ENCODE results near the gene MOV10L1. TPM values are rescaled to one million over a fixed set of nuclear protein-coding genes. Genes with fewer than 3 reads are reported as not detected.

The MOV10L1 gene
- total RNA-seq, 1 donor from 2014 or later, result not detected

DNA sequence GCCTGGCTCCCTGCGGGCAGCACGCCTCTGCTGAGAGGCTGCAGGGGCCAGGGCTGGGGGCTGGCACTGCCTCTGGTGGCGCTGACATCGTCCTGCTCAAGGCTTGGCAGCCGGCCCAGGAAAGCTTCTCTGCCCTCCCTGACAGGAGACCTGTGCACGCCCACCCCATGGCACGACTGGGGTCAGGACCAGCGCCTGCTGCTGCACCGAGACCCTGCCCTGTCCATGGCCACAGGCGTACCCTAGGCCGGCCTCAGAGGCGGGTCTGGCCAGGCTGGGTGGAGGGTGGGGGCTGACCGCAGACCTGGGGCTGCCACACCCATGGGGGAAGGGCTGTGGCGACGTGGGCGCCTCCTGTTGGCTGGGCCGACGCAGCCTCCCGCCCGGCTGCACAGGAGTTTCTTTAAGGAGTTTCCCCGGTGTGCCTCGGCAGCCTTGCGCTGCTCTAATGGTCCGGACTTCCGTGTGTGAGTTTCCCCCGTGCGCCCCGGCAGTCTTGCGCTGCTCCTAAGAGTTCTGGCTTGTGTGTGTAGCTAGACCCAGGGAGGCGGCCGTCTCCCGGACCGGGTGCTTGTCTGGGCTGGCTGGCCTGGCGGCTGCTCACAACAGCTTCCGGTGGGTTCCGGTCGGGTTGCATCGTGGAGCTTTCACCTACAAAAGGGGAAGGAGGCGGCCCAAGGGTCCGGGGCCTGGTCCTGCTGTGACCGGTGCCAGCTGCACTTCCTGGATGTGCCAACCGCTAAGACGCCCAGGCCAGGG is 100.6 kb downstream of the MOV10L1 start:
- DNase-seq, result peak; percentile 89
- intact Hi-C loops (cut with DNase I), result no loop called here
- ATAC-seq (ENCODE audit: poor library complexity), result peak; percentile 69

DNA sequence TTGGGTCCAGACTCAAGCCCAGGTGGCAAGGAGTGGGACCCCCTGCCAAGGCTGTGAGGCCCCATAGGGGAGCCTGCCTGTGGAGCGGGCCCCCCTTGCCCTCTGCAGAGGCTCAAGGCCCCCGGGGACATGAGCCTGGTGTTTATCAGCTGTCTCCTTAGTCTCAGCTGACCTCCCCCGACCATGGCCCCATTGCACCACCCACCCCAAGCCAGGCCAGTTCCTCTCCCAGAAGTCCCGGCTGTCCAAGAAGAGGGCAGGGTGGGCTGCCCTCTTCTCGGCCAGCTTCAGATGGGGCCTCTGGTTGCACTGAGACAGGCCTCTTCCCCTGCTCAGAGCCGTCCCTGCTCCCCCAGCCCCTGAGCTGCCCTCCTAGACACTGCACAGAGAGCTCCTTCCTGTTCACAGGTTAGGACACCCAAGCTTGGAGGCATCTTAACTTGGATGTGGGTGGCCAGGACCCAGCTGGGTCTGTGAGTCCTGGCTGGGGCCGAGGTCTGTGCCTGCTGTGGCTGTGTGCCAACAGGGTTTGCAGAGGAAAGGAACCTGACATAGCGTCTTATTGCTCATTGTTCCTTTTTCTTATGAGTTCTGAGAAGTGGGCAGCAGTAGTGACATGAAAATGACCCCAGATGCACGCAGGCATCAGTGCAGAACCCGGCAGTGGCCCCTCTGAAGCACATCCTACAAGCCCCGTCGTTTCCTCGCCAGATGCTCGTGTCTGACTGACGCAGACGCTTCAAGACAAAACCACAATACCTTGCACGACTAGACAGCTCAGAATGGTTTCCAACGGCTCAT is 101.3 kb downstream of the MOV10L1 start:
- intact Hi-C loops (cut with DNase I), result no loop called here
- ATAC-seq (ENCODE audit: poor library complexity) (no peak), DNase-seq (peak; percentile 72)

DNA sequence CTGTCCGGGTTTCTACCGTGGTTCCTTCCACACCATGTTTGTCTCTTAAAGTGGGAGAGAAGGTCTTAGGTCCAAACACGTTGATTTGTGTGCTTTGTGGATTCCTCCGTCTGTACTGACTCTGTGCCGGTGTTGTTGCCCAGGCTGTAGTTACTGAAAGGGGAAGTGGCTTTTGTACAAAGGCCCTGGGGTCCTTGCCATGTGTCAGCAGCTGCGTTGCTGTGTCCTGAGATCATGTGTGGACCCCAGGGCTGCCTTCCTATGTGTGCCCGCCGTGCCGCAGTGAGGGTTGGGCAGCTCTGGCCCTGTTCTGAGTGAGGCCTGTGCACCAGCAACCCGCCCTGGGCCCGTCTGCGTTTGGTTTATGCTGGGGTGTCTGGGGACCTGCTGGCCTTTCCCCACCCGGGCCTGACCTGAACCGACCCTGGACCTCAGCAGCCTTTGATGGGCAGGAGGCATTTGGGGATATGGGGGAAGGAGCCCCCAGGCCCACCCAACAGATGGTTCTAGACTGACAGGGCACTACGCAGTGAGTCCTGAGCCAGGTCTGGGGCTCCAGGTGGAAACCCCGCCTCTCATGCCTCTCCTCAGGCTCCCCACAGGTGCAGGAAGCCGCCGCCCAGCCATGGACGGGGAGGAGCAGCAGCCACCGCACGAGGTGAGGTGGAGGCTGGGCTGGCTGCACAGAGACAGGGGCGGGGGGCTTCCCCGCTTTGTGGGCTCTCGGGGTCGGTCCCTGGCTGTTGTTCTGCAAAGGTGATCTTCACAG is 102.8 kb downstream of the MOV10L1 start:
- ATAC-seq (ENCODE audit: poor library complexity), result no peak
- intact Hi-C loops (cut with DNase I), result no loop called here
- DNase-seq, result no peak

DNA sequence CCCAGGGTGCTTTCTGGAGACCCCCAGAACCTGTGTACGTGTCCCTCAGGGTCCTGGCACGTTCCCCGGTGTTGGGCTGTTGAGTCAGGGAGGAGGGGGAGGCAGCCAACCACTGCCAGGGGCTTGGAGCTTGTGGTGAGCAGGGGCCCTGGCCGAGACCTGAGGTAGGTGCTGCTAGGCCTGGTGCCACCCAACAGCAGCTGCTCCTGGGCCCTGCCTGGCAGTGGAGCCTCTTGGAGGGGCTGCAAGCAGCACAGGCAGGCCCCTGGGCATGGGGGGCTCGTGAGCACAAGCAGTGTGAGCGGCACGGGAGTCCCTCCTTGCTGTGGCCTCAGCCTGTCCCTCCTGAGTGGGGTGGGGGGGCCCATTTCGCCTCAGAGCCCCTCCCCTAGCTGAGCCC is 103.8 kb downstream of the MOV10L1 start:
- DNase-seq (no peak), ATAC-seq (ENCODE audit: poor library complexity) (no peak)
- intact Hi-C loops (cut with DNase I), result no loop called here

DNA sequence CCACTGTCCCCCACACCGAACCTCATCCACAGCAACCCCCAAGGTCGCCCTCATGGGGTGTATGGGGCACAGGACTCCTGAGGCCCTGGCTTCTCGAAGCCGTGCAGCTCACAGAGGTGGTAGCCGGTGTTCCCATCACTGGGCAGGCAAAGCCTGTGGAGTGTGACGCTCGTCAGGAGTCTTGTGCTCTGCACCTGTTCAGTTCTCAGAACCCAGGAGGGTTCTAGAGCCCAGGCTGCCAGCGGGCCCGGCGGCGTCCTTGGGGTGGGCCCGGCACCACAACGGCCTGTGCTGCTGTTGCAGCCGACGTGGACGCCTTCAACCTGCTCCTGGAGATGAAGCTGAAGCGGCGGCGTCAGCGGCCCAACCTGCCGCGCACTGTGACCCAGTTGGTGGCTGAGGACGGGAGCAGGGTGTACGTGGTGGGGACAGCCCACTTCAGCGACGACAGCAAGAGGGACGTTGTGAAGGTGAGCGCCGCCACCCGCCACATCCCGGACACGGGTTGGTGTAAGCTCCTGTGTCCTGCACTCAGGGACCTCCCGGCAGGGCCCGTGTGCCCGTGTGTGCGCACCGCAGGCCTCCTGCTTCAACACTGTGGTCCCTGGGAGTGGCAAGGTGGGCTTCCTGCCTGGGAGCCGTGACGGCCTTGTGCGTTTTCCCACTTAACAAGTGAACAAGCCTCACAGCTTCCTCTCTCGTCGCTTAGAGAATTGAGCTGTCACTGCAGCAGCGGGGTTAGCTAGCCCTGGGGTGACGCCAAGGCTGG is 104.4 kb downstream of the MOV10L1 start:
- DNase-seq (no peak), ATAC-seq (ENCODE audit: poor library complexity) (no peak)
- intact Hi-C loops (cut with DNase I), result no loop called here

DNA sequence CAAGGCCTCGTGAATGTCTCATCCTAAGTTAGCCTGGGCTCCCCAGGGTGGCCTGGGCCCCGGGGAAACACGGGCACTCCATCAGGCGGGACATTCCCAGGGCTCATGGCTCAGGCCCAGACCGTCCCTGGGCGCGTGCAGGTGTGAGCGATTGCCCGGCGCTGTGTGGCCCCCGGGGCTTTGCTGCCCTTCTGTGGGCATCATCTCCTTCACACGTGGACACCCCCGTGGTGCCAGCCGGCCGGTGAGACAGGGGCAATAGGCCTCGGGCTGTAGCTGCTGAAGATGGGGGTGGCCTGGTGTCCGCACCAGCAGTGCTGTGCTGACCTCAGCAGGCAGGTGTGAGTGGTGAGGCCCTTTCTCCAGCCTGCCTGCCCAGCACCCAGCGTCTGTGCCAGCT is 106.5 kb downstream of the MOV10L1 start:
- intact Hi-C loops (cut with DNase I), result no loop called here
- DNase-seq (no peak), ATAC-seq (ENCODE audit: poor library complexity) (no peak)

DNA sequence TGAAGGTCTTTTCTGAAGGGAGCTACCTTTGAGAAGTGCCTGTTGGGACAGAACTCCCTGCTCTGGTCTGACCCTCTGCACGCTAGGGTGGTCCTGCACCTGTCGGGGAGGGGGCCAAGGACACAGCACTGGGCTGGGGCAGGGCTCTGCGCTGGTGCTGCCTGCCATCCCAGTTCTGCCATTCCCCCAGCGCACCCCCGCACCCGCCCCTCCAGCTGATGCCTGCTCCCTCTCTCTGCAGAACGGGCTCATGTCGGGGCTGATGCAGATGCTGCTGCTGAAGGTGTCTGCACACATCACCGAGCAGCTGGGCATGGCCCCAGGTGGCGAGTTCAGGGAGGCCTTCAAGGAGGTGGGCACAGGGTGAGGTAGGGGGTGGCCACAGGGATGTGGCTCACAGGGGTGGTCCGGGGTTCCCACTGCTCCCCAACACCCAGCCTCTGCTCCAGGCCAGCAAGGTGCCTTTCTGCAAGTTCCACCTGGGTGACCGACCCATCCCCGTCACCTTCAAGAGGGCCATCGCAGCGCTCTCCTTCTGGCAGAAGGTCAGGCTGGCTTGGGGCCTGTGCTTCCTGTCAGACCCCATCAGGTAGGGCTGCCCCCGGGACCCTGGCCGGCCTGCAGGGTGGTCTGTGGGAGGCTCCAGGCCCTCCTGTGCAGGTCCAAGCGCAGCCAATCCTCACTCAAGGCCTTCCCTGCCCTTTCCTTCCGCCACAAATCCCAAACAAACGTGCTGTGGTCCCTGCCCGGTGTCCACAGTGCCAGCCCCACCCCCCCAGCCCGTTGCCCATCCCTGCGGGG is 107.4 kb downstream of the MOV10L1 start:
- intact Hi-C loops (cut with DNase I), result no loop called here
- ATAC-seq (ENCODE audit: poor library complexity) (no peak), DNase-seq (no peak)

DNA sequence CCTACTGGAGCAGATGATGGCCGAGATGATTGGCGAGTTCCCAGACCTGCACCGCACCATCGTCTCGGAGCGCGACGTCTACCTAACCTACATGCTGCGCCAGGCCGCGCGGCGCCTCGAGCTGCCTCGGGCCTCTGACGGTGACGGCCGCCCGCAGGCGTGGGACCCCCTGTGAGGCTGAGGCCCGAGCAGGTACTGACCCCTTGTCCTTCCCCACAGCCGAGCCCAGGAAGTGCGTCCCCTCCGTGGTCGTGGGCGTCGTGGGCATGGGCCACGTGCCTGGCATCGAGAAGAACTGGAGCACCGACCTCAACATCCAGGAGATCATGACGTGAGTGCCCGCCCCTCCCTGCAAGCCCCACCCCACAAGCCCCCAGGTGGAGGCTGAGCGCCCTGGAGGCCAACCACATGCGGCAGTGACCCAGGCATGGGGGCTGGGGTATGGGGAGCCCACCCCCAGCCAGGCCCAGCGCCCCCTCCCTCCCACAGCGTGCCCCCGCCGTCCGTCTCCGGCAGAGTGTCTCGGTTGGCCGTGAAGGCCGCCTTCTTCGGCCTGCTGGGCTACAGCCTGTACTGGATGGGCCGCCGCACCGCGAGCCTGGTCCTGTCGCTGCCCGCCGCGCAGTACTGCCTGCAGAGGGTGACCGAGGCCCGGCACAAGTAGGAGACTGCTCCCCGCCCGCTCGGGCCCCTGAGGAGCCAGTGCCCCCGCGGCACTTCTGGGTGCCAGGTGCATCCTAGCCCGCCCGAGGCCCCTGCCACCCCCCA is 108.2 kb downstream of the MOV10L1 start:
- ATAC-seq (ENCODE audit: poor library complexity), result no peak
- intact Hi-C loops (cut with DNase I), result no loop called here
- no peak for DNase-seq

DNA sequence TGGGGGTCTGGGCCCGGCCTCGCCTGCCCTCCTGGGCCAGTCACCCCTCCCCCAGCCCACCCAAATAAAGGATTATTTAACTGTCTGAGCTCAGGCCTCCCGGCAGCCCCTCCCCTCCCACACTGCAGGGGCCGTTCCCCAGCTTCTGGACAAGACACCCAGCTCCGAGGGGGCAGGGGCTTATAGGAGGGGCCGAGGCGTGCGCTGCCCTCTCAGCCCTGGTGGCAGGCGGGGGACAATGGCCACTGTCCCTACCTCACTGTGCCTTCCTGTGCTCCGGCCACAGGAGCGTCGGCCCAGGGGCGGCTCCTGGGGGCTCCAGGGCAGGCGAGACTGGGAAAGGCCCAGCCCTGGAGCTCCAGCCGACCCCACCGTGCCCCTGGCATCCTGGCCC is 108.8 kb downstream of the MOV10L1 start:
- ATAC-seq (ENCODE audit: poor library complexity) (no peak), DNase-seq (no peak)
- intact Hi-C loops (cut with DNase I), result no loop called here

DNA sequence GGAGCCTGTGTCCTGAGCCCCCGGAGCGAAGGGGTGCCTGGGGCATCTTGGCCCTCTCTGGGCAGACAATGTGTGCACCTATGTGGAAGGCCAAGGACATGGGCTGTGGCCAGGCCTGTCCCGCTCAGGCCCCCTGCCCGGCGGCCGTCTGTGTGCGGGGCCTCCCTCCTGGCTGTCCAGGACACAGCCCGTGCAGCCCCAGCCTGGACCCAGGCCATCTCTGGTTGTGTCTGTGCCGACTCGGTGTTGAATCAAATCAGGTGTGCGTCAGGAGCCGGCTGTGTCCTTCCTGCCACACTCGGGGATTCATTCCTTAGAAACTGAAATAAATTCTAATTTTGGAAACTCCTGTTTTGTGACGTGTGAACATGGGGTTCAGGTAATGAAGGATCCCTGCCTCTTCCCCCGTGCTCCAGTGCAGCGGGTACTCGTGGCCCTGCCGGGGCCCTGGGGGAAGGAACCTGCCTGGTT is 109.5 kb downstream of the MOV10L1 start:
- intact Hi-C loops (cut with DNase I), result no loop called here
- DNase-seq (no peak), ATAC-seq (ENCODE audit: poor library complexity) (no peak)

DNA sequence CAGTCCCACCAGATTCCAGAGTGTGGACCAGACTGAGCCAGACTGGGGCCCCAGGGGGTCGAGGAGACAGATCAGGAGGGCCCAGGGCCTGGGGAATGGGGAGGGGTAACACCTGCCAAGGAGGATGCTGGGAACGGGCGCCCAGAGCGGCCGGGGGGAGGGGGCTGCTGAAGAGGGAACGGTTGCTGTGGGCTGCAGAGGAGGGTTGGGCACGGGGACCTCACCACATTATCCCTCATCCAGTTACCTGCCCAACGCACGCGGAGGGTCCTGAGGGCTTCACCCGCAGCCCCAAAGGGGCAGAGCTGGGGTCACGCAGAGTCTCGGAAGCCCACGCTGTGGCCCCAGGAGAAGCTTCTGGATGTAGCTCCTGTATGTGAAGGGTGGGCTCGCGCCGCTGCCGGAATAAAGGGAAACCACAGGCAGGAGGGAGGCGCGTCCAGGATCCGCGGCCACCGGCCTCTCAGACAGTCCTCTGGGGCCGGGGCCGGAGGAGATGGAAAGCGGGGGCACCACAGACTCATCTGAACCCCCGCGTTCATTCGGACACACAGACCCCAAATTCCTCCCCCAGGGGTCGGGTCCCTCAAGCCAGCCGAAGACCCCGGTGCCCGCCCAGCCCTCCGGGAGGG is 110.1 kb downstream of the MOV10L1 start:
- DNase-seq, result no peak
- ATAC-seq (ENCODE audit: poor library complexity), result peak; percentile 2
- intact Hi-C loops (cut with DNase I), result no loop called here

DNA sequence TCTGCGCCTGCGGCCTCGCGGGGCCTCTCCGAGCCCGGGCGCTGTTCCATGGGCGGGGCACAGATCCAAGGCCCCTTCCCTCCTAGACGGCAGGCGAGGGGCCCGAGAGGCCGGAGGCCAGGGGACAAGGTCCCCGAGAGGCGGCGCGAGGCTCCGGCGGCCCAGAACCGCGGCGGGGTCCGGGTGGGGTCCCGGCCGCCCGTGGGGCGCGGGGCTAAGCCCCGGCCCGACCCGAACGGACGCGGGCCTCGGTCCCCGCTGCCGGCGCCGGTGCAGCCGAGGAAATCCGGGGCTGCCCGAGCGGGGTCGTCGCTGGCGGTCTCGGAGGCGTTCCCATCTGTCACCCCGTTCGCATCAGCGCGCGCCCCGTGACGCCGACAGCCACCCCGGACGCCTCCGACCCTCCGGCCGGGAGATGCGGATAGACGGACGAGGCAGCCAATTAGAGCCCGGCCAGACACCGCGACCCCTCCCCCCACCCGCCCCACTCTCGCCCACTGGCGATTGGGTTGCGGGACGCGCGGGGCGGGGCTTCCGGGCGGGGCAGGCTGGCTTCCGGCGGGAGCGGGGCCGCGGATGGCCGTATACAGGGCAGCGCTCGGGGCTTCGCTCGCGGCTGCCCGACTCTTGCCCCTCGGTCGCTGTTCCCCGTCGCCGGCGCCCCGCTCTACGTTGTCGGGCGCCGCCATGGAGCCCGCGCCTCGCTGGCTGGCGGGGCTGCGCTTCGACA is 110.8 kb downstream of the MOV10L1 start, which contains the start of gene SELENOO:
Gene SELENOO, plus strand, starts transcription at position 551 of the 730 bp plus-strand sequence. Its CDS starts 26 bp downstream, at position 577.
- intact Hi-C loops (cut with DNase I), result no loop called here
- ATAC-seq (ENCODE audit: poor library complexity), result peak; percentile 92
- DNase-seq, result peak; percentile 95

DNA sequence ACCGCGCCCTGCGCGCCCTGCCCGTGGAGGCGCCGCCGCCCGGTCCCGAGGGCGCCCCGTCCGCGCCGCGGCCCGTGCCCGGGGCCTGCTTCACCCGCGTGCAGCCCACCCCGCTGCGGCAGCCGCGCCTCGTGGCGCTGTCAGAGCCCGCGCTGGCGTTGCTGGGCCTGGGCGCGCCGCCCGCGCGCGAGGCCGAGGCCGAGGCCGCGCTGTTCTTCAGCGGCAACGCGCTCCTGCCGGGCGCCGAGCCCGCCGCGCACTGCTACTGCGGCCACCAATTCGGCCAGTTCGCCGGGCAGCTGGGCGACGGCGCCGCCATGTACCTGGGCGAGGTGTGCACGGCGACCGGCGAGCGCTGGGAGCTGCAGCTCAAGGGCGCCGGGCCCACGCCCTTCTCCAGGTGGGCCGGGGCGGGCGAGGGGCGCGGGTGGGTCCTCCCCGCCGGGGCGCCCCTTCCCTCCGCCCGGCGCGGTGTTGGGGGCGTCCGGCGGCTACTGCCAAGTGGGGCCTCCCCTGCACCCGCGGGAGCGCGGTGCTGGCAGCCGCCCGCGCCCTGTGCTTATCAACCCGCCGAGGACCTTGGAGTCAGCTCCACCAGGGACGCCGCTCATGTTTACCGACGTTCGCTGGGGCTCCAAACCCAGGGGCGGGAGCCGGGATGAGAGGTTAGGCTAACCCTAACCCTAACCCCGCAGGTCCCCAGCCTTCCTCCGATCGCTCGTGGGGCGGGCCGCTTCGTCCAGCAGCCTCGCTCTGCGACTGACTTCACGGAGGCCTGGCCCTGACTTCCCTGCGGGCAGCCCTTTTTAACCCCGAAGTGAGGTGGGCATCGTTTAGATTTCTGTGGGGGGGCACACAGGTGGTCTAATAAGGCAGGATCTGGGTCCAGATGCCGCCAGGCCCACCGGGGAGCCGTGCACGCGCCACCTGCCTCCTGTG is 111.7 kb downstream of the MOV10L1 start:
- intact Hi-C loops (cut with DNase I), result no loop called here
- DNase-seq, result no peak
- ATAC-seq (ENCODE audit: poor library complexity), result peak; percentile 7

DNA sequence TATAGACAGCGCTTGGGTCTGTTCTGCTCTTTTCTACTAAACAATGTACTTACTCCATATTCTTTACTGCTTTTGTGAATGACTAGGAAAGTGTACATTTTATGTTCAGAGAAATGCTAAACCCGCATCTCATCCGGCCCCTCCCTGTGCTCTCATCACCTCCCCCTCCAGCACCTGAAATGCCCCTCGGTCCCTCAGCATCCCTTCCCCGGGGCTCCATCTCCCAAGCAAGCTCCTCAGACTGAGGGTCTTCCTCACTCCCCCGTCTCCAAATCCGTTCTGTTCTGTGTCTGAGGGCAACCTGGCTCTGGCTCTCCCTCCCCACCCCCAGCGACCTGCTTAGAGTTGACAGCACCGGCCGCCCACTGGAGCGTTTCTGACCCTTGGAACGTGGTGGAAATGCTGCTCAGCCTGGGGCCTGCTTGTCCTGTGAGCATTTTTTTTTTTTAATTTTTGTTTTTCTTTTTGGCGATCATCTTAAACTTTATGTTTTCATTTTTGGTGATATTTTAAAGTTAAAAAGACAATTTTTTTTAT is 112.4 kb downstream of the MOV10L1 start:
- intact Hi-C loops (cut with DNase I), result no loop called here
- DNase-seq (no peak), ATAC-seq (ENCODE audit: poor library complexity) (no peak)

DNA sequence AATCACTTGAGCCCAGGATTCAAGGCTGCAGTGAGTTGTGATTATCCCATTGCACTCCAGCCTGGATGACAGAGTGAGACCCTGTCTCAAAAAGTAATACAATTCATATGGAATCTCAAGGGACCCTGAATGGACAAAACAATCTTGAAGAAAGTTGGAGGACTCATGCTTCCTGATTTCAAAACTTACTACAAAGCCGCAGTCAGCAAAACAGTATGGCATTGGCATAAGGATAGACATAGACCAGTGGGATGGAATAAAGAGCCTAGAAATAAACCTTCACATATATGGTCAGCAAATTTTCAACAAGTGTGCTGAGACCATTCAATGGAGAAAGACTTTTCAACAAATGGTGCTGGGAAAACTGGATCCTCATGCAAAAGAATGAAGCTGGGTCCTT is 113.5 kb downstream of the MOV10L1 start:
- intact Hi-C loops (cut with DNase I), result no loop called here
- DNase-seq, result no peak
- ATAC-seq (ENCODE audit: poor library complexity), result no peak
